ENCODE results near the gene UGT1A9.

Gene UGT1A9

DNA sequence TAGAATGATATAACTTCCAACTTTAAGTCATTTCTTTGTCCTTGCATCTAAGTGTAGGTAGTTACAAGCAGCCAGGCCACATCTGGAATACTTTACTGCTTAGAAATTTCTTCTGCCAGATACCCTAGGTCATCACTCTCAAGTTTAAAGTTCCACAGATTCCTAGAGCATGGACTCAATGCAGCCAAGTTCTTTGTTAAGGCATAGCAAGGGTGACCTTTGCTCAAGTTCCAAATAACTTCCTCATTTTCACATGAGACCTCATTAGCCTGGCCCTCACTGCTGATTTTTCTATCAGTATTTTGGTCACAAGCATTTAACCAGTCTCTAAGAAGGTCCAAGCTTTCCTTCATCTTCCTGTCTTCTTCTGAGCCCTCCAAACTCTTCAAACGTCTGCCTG, 7.8 kb upstream of the UGT1A9 start:
- peaks cover 24% of the 10 kb centered on the region for H3K27me3 Mint-ChIP-seq (ENCODE audit: low read depth)
- H3K36me3 Mint-ChIP-seq (ENCODE audit: low read depth), result no peaks in the 10 kb centered on the region
- no peaks in the 10 kb centered on the region for H3K4me1 Mint-ChIP-seq (ENCODE audit: low read depth)
- no peak overlapping the region for H3K4me3 Mint-ChIP-seq
- no peak overlapping the region for H3K27ac Mint-ChIP-seq
- no peaks in the 10 kb centered on the region for H3K9me3 Mint-ChIP-seq
- no peak for DNase-seq (ENCODE audit: low spot score)

DNA sequence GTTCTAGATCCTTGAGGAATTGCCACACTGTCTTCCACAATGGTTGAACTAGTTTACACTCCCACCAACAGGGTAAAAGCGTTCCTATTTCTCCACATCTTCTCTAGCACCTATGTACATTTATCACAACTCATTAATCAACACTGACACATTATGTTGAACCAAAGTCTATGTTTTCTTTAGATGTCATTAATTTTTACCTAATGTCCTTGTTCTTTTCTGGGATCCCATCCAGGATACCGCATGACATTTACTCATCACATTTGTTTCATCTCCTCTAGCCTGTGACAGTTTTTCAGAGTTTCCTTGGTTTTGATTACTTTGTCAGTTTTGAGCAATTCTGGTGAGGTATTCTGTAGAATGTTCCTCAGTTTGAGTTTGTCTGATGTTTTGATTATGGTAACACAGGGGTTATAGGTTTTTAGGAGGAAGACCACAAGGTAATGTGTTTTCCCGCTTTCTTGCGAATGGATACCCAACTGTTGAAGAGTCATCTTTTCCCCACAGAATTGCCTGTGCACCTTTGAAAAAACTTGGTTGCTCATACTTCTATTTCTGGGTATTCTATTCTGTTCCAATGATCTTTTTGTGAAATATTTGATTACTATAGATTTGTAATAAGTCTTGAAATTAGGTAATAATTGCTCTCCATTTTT, 3.0 kb upstream of the UGT1A9 start:
- H3K4me3 Mint-ChIP-seq, result no peak overlapping the region
- H3K27me3 Mint-ChIP-seq (ENCODE audit: low read depth), result peaks cover 6% of the 10 kb centered on the region
- H3K27ac Mint-ChIP-seq, result no peak overlapping the region
- H3K36me3 Mint-ChIP-seq (ENCODE audit: low read depth), result no peaks in the 10 kb centered on the region
- no peaks in the 10 kb centered on the region for H3K9me3 Mint-ChIP-seq
- no peak for DNase-seq (ENCODE audit: low spot score)
- no peaks in the 10 kb centered on the region for H3K4me1 Mint-ChIP-seq (ENCODE audit: low read depth)

DNA sequence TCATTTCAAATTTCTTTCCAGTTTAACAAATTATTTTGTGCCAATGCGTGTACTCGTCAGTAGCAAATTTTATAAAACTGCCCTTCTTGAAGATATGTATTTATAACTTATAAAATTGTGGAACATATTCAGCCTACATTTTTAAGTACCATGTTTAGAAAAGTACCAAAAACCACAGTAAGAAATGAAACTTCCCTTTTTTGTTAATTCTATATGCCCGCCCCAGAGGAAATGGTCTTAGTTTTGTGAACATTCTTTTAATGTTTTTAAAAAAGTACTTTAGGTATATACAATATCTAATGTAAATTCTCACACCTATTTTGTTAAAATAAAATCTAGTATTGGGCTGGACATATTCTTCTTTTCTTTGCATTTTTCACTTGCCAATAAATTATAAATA, 1.2 kb downstream of the UGT1A9 start:
- no peak for DNase-seq (ENCODE audit: low spot score)
- Mint-ChIP-seq H3K36me3 (ENCODE audit: low read depth) (no peaks in the 10 kb centered on the region), H3K27ac (no peak overlapping the region), H3K27me3 (ENCODE audit: low read depth) (peaks cover 4% of the 10 kb centered on the region), H3K4me3 (no peak overlapping the region), H3K9me3 (no peaks in the 10 kb centered on the region), H3K4me1 (ENCODE audit: low read depth) (no peaks in the 10 kb centered on the region)

DNA sequence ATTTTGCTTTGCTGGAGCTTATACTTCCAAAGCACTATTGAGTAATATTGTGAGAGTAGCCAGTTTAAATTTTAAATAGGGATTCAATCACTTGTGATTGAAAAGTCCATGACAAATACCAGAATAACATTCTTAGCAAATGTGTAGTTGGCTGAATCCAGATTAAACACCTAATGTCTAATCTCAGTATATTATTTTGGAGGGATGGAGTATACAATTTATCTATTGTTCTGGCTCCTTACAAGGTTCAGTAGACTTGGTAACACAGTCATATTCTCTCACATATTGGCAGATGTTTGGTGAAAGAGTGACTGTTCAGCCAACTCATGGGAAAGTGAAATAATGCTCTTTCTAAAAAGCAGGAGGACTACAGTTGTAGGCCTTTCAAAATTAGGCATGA, 2.2 kb downstream of the UGT1A9 start:
- H3K36me3 Mint-ChIP-seq (ENCODE audit: low read depth), result no peaks in the 10 kb centered on the region
- no peak overlapping the region for H3K27ac Mint-ChIP-seq
- H3K4me1 Mint-ChIP-seq (ENCODE audit: low read depth), result no peaks in the 10 kb centered on the region
- DNase-seq (ENCODE audit: low spot score), result no peak
- no peak overlapping the region for H3K4me3 Mint-ChIP-seq
- peaks cover 5% of the 10 kb centered on the region for H3K27me3 Mint-ChIP-seq (ENCODE audit: low read depth)
- no peaks in the 10 kb centered on the region for H3K9me3 Mint-ChIP-seq

DNA sequence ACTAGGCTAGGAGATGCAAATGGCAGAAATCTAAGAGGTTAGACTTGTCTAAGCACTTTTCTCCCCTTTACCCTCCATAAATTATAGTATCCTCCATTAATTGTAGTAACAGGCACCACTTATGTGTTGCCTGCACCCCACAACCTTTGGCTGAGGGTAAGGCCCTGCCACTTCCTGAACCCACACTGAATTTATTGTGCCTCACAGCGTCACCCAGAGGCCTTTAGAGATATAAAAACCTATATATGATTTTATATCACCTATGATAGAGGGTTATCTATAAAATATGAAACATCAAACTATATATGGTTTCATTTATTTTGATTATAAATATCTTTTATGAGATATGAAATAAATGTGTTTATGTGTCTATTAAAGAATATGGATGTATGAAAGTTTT, 2.6 kb downstream of the UGT1A9 start:
- Mint-ChIP-seq H3K4me1 (ENCODE audit: low read depth) (no peaks in the 10 kb centered on the region), H3K27ac (no peak overlapping the region), H3K4me3 (no peak overlapping the region), H3K9me3 (no peaks in the 10 kb centered on the region), H3K27me3 (ENCODE audit: low read depth) (peaks cover 5% of the 10 kb centered on the region), H3K36me3 (ENCODE audit: low read depth) (no peaks in the 10 kb centered on the region)
- no peak for DNase-seq (ENCODE audit: low spot score)

DNA sequence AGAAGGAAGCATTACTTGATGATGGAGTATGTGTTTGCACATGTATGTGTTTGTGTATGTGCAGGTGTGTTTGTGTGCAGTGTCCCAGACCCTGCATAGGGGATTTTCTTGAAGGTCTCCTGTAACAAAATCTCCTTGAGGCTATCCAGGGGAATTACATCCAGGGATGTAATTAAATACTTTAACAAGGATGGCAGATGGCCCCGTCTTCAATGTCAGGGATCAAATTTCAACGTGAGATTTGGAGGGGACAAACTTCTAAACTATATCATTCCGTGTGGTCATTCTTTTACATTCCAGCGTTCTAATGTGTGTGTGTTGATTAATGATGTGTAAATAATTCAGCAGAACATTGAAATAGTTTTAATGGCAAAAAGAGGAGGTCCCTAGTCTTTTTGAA, 3.3 kb downstream of the UGT1A9 start:
- Mint-ChIP-seq H3K4me1 (ENCODE audit: low read depth) (no peaks in the 10 kb centered on the region), H3K27me3 (ENCODE audit: low read depth) (peaks cover 9% of the 10 kb centered on the region), H3K27ac (no peak overlapping the region), H3K9me3 (no peaks in the 10 kb centered on the region), H3K36me3 (ENCODE audit: low read depth) (no peaks in the 10 kb centered on the region), H3K4me3 (no peak overlapping the region)
- DNase-seq (ENCODE audit: low spot score), result no peak

DNA sequence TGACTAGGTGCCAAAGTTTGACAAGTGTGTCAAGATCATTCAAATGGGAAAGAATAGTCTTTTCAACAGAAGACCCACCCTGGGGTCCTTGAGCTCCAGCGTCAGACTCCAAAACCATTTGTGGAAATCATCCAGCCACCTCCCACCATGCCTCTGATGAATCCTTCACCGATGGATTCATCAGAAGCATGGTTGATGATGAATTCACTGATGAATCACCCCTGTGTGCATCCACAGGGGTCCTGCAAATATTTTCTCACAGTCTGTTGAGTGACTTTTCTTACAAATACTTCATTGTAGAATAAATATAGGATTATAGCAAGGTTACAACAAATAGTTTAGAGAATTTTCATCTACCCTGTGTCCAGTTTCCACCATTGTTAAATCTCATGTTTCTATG, 4.3 kb downstream of the UGT1A9 start:
- Mint-ChIP-seq H3K36me3 (ENCODE audit: low read depth) (no peaks in the 10 kb centered on the region), H3K9me3 (no peaks in the 10 kb centered on the region), H3K27ac (no peak overlapping the region), H3K4me3 (no peak overlapping the region), H3K27me3 (ENCODE audit: low read depth) (peaks cover 9% of the 10 kb centered on the region), H3K4me1 (ENCODE audit: low read depth) (no peaks in the 10 kb centered on the region)
- no peak for DNase-seq (ENCODE audit: low spot score)

DNA sequence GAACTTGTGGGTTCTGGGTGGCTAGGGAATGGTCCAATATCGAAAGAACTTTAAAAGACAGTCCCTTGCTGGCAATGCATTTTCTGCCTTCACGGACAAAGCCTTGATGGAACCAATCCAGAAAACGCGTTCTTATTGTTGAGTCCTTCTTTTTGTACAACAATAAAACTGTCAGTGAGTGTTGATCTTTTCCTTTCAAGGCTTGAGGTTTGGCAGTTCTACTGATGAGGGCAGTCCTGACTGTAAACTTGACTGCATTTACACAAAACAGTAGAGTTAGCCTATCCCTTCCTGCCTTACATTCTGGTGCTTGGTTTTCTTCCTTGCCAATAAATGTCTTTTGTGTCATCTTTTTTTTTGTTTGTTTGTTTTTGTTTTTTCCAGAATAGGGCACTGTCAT, 7.5 kb downstream of the UGT1A9 start:
- Mint-ChIP-seq H3K27me3 (ENCODE audit: low read depth) (peaks cover 9% of the 10 kb centered on the region), H3K9me3 (no peaks in the 10 kb centered on the region)
- DNase-seq (ENCODE audit: low spot score), result no peak

DNA sequence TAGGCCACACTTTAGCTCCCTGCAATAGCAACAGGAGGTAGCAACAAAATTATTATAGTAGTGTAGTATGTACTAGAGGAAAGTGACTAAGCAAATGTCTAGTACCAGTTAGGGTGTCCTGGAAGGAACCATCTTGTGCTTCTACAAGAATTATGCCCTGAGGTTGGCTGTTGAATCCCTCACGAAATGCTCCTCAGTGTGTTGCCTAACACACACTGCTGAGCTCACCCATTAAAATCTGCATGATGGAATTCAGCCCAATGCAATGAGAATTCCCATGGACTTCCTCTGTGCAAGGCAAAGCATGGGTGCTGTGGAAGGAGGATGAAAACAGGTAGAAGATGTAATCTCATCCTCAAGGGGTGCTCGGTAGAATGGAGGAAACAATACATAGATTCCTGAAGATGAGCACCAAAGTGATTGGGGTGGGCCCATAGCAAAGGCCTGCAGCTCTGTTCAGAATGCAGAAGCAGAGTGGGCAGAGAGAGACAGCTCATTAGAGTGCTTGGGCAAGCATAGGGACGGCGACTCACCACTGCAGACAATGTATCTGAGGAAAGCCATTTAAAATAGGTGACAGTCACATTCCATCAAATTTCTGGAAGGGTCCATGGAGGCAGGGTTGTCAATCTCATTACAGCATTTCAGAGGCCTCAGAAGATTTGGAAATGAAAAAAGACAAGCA, 8.8 kb downstream of the UGT1A9 start:
- DNase-seq (ENCODE audit: low spot score), result no peak
- peaks cover 9% of the 10 kb centered on the region for H3K27me3 Mint-ChIP-seq (ENCODE audit: low read depth)
- no peaks in the 10 kb centered on the region for H3K9me3 Mint-ChIP-seq
- no peak overlapping the region for H3K4me3 Mint-ChIP-seq
- no peaks in the 10 kb centered on the region for H3K4me1 Mint-ChIP-seq (ENCODE audit: low read depth)
- no peak overlapping the region for H3K27ac Mint-ChIP-seq
- no peaks in the 10 kb centered on the region for H3K36me3 Mint-ChIP-seq (ENCODE audit: low read depth)

More for the DNA sequence above, 7.5 kb downstream of the UGT1A9 start:
- H3K36me3 Mint-ChIP-seq (ENCODE audit: low read depth), result no peaks in the 10 kb centered on the region
- H3K27ac Mint-ChIP-seq, result no peak overlapping the region
- H3K4me3 Mint-ChIP-seq, result no peak overlapping the region
- H3K4me1 Mint-ChIP-seq (ENCODE audit: low read depth), result no peaks in the 10 kb centered on the region

DNA sequence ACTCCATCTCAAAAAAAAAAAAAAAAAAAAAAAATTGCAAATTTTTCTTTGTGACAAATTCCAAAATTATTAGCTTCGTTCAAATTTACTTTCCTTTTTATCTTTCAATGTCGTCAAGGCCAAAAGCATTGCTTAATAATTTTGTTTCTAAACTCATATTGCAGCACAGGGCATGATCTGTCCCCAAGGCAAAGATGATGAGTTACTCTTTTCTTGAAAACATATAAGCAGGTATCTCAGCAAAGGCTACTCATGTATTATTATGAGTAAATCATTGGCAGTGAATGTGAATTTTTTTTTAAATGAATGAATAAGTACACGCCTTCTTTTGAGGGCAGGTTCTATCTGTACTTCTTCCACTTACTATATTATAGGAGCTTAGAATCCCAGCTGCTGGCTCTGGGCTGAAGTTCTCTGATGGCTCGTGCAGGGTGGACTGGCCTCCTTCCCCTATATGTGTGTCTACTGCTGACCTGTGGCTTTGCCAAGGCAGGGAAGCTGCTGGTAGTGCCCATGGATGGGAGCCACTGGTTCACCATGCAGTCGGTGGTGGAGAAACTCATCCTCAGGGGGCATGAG, 9.9 kb downstream of the UGT1A9 start, which contains the start of gene UGT1A7:
Gene UGT1A7 (plus strand): TSS at position 381 of the 579 bp plus-strand sequence. CDS start 37 bp downstream, at position 418.
- Mint-ChIP-seq H3K9me3 (no peaks in the 10 kb centered on the region), H3K27me3 (ENCODE audit: low read depth) (peaks cover 13% of the 10 kb centered on the region), H3K36me3 (ENCODE audit: low read depth) (no peaks in the 10 kb centered on the region), H3K27ac (no peak within 1 kb of the TSS), H3K4me3 (no peak within 1 kb of the TSS), H3K4me1 (ENCODE audit: low read depth) (no peaks in the 10 kb centered on the region)
- no peak for DNase-seq (ENCODE audit: low spot score)

DNA sequence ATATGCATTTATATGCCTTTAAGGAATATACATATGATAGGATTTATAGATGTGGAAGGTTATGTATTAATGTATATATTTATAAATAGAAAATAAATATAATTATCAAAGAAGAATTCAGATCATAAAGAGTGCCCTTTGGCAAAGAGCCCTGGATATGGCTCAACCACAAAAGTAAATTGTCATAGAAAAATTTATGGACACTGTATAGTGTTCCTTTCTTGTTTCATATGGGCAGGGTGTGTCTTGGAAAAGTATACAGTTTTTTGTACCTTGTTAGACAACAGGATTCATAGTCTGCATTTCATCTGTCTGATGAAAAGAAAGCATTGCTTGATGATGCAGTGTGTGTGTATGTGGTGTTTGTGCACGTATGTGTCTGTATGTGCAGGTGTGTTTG, 12.9 kb downstream of the UGT1A9 start:
- H3K36me3 Mint-ChIP-seq (ENCODE audit: low read depth), result no peaks in the 10 kb centered on the region
- no peak for DNase-seq (ENCODE audit: low spot score)
- H3K4me3 Mint-ChIP-seq, result no peak overlapping the region
- no peaks in the 10 kb centered on the region for H3K9me3 Mint-ChIP-seq
- peaks cover 20% of the 10 kb centered on the region for H3K27me3 Mint-ChIP-seq (ENCODE audit: low read depth)
- no peak overlapping the region for H3K27ac Mint-ChIP-seq
- no peaks in the 10 kb centered on the region for H3K4me1 Mint-ChIP-seq (ENCODE audit: low read depth)

DNA sequence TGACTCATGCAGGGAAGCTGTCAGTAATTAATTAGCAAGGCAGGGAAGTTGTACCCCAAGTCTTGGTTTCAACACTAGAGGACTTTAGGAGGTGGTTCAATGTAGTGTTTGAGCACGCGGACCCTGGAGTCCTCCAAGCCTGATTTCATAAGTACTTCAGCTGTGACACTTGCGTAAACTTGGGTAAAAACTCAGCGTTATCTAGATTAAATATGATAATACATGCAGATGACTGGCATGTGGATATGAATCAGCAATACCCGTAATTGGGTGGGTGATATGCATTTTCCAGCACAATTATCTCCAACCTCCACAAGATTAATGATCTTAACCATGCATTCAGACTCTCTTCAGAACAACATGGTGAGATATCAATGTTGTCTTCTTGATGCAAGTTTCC, 15.2 kb downstream of the UGT1A9 start:
- Mint-ChIP-seq H3K27ac (no peak overlapping the region), H3K4me1 (ENCODE audit: low read depth) (no peaks in the 10 kb centered on the region), H3K27me3 (ENCODE audit: low read depth) (peaks cover 20% of the 10 kb centered on the region), H3K9me3 (no peaks in the 10 kb centered on the region), H3K4me3 (no peak overlapping the region), H3K36me3 (ENCODE audit: low read depth) (no peaks in the 10 kb centered on the region)
- no peak for DNase-seq (ENCODE audit: low spot score)

DNA sequence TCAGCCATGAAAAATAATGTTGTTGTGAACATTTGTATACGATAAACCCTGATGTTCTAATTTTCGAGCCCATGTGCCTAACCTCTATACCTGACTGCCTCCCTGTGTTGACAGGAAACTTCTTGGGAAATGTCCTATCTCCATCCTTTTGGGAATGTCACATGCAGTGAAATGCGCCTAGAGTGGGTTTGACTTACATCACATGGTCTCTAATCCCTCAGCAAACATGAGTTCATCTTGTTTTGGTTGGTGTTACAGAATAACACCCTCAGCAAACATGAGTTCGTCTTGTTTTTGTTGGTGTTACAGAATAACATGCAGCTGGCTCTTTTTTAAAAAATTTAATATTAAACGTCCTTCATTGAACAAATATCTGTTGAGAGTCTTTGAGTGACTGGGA, 16.6 kb downstream of the UGT1A9 start:
- no peaks in the 10 kb centered on the region for H3K36me3 Mint-ChIP-seq (ENCODE audit: low read depth)
- no peak for DNase-seq (ENCODE audit: low spot score)
- no peaks in the 10 kb centered on the region for H3K4me1 Mint-ChIP-seq (ENCODE audit: low read depth)
- no peaks in the 10 kb centered on the region for H3K9me3 Mint-ChIP-seq
- H3K4me3 Mint-ChIP-seq, result no peak overlapping the region
- H3K27ac Mint-ChIP-seq, result no peak overlapping the region
- peaks cover 20% of the 10 kb centered on the region for H3K27me3 Mint-ChIP-seq (ENCODE audit: low read depth)

DNA sequence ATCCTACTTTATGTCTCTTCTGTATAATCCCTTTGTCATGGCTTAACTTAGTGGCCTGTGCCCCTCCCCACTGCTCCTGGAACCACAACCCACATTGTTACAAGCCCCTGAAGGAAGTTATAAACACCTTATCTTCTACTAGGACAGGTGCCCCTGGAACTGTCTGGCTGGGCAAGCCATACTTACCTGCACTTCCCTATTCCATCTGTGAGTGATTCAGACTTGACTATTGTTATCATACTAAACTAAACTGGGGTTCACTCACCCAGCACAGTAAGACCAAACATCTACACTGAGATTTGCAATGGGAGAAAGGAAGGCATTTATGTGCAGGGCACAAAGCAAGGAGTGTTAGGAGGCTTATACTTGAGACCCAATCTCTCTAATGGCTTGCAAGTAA, 17.3 kb downstream of the UGT1A9 start:
- H3K4me3 Mint-ChIP-seq, result no peak overlapping the region
- no peak overlapping the region for H3K27ac Mint-ChIP-seq
- no peak for DNase-seq (ENCODE audit: low spot score)
- H3K4me1 Mint-ChIP-seq (ENCODE audit: low read depth), result no peaks in the 10 kb centered on the region
- no peaks in the 10 kb centered on the region for H3K9me3 Mint-ChIP-seq
- no peaks in the 10 kb centered on the region for H3K36me3 Mint-ChIP-seq (ENCODE audit: low read depth)
- peaks cover 25% of the 10 kb centered on the region for H3K27me3 Mint-ChIP-seq (ENCODE audit: low read depth)
